ENCODE data around the gene STUM.
"Not testable (repeated sequence)": the region's sequence is repeated elsewhere in the genome, so short reads cannot be mapped to it uniquely, and the experiment has no call there.

Gene STUM

DNA sequence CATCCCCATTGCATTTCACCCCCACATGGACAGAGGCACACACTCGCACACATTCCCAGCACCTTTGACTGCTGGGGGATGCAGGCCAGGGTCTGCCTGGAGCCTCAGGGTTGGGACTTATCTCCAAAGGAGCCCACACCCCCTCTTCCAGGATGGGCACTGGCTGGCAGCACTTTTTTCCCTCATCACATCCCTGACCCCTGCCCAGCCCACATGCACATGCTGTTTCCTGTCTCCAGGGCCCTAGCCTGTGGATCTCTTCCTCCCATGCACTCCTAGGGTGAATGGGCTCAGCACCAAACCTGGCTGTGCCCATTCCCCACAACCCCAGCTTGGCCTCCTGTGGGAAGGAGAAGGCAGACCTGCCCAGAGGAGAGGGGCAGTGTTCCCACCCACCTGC lies 59.3 kb downstream of the STUM start:
- TF ChIP-seq, protein P1, sequence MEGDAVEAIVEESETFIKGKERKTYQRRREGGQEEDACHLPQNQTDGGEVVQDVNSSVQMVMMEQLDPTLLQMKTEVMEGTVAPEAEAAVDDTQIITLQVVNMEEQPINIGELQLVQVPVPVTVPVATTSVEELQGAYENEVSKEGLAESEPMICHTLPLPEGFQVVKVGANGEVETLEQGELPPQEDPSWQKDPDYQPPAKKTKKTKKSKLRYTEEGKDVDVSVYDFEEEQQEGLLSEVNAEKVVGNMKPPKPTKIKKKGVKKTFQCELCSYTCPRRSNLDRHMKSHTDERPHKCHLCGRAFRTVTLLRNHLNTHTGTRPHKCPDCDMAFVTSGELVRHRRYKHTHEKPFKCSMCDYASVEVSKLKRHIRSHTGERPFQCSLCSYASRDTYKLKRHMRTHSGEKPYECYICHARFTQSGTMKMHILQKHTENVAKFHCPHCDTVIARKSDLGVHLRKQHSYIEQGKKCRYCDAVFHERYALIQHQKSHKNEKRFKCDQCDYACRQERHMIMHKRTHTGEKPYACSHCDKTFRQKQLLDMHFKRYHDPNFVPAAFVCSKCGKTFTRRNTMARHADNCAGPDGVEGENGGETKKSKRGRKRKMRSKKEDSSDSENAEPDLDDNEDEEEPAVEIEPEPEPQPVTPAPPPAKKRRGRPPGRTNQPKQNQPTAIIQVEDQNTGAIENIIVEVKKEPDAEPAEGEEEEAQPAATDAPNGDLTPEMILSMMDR (IDR thresholded peaks at IDR 0.05; ENCODE audit: control extremely low read depth, extremely low read depth, low read depth, missing control alignments), result no peak
- POLR2A ChIA-PET, result no interaction called here
- DNase-seq (ENCODE audit: extremely low spot score), result no peak
- CTCF ChIA-PET, result interaction anchor here (0.9 to 4.6 kb wide), 12 partner anchors 9 to 207 kb away, joined by 3 to 22 read pairs (median 6); partner anchors contain the start of gene STUM

DNA sequence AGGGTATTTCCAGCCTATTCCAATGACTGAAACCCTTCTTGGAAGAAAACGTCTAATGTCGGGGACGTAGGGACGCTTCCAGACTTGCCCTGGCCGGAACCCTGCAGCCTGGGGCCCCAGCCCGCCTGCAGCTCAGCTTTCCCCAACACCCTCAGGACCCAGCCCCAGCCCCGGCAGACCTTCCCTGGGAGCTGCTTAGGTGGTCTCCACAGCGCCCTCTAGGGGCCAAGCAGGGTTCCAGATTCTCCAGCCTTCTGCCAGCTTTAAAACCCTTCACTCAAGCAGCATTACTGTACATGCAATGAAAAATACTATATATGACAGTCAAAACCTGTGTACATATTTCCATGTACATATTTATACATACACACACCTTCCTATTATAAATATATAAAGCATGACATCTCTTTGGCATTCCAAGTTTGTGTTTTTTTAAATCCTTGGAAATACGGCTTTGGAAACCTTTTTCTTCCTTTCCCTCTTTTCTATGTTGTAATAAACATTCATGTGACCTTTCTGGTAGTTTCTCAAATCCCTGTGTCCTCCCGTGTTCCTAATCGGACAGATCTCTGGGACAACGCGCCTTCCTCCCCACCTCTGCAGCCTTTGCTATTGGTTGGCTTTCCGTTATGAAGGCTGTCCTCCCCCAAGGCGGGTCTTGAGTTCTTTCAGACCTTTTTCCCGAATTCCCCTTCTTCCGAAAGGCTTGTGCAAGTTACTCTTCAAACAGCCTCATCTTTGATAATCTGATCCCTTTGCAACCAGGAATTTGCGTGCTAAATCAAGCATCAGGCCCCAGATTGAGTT lies 60.3 kb downstream of the STUM start:
- POLR2A ChIA-PET, result interaction anchor here (0.5 kb wide), 1 partner anchor 1798 kb away, joined by 8 read pairs; the partner anchor contains the start of gene TRIM11
- peak; percentile 85 for DNase-seq (ENCODE audit: extremely low spot score)
- TF ChIP-seq, protein P1 (IDR thresholded peaks at IDR 0.05; ENCODE audit: control extremely low read depth, extremely low read depth, low read depth, missing control alignments), result peak; percentile 87
- CTCF ChIA-PET, result interaction anchor here (0.6 to 4.6 kb wide), 35 partner anchors 8 to 483 kb away, joined by 3 to 22 read pairs (median 4); partner anchors contain the start of gene STUM

DNA sequence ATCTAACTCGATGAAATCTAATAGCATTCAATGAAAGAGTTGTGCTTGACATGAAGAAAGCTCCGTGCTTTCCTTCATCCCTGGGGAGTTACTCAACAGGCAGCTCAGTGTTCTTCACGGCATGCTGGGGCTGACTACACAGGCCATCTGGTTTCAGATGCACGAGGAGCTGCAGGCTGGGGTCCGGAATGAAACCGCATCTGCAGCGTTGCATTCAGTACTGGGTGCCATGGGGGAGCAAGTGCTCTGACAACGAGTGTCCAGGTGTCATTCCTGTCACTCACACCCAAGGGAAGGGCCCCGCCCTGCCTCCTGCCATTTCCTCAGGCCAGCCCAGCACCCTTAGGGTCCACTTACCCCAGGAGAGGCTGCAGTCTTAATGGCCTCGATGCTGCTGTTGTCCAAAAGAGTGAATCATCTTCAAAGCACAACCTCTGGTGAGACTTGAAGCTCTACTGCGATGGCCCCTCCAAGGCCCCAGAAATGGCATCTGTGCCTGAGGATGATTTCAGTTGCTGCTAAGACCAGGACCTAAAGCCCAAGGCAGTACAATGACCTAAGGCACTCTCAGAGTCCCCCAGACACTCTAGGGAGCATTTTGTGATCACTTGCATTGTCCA lies 61.4 kb downstream of the STUM start:
- TF ChIP-seq, protein P1 (IDR thresholded peaks at IDR 0.05; ENCODE audit: control extremely low read depth, extremely low read depth, low read depth, missing control alignments), result no peak
- CTCF ChIA-PET, result interaction anchor here (1.0 to 4.6 kb wide), 10 partner anchors 10 to 216 kb away, joined by 3 to 22 read pairs (median 6); no protein-coding TSS in a partner anchor
- POLR2A ChIA-PET, result no interaction called here
- no peak for DNase-seq (ENCODE audit: extremely low spot score)

DNA sequence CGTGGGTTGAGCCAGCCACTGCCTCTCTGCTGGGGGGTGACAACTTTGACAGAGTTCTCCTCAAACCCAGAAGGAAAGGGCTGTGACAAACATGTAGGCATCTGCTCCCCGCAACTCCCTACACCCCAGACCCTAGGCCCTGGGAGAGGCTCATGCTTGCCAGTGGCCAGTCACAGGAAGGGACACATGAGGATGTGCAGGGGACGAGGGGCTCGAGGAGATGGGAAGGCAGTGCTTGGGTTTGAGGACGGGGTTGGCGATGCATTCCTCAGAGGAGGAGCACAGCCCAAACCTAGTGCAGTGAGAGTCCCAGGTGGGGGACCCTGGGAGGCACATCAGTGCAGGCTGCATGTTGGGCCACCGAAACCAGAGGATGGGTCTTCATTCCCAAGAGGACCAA lies 62.1 kb downstream of the STUM start:
- POLR2A ChIA-PET, result no interaction called here
- TF ChIP-seq, protein P1 (IDR thresholded peaks at IDR 0.05; ENCODE audit: control extremely low read depth, extremely low read depth, low read depth, missing control alignments), result no peak
- CTCF ChIA-PET, result interaction anchor here (1.0 to 4.6 kb wide), 5 partner anchors 10 to 213 kb away, joined by 3 to 22 read pairs (median 7); no protein-coding TSS in a partner anchor
- DNase-seq (ENCODE audit: extremely low spot score), result no peak

DNA sequence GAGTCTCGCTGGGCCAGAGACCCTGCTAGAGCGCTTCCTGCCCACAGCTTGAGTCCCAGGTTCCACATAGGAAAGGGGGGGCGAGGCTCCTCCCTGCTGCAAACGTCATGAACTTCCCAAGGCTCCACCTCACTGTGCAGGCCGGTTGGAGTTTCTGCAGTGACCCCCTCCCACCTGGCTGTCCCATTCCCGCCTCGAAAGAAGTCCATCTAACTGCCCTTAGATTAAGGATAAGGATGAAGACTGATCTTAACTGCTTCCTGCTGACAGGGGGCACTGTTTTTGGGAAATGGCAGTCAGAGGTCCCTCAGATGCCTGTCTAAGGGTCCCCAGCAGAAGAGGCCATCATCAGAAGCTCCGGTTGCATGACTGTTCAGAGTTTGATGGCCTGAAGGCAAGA lies 62.7 kb downstream of the STUM start:
- no peak for DNase-seq (ENCODE audit: extremely low spot score)
- ChIA-PET POLR2A (no interaction called here), CTCF (no interaction called here)
- TF ChIP-seq, protein P1 (IDR thresholded peaks at IDR 0.05; ENCODE audit: control extremely low read depth, extremely low read depth, low read depth, missing control alignments), result no peak

DNA sequence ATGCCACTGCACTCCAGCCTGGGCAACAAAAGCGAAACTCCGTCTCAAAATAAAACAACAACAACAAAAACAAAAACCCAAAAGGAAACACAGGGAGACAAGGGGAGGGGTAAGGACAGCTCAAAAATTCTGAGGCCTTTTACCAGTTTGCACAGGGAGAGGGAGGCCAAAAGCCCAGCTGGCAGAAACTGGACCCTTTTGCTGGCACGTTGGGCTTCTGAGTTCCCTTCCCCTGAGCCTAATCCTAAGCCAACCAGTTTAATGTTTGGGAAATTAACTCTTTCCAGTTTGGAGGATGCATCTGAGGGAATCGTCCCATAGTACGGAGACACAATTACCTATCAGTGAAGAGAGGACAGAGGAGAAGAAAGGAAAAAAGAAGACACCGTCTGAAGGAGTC lies 63.4 kb downstream of the STUM start:
- CTCF ChIA-PET, result interaction anchor here (1.4 kb wide), 1 partner anchor 11 kb away, joined by 3 read pairs; no protein-coding TSS in a partner anchor
- POLR2A ChIA-PET; DNase-seq (ENCODE audit: extremely low spot score): not testable (repeated sequence)

DNA sequence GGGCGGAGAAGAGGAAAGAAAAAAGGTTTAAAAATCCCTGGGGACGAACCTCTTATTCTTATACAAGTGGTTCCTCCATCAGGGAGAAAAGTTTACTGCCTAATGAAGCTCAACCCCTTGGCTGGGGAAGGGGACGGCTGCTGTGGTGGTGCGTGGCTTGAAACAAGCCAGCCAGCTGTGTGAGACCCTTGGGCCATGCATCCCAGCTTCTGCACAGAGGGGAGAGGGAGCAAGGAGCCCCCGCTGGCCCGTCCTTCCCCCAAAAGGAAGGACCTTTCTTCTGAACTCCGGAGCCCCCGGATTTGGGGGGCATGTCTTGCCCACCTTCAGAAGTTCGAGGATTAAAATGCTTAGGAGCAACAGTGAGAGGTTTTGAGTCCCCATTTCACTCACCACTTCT lies 67.3 kb downstream of the STUM start:
- TF ChIP-seq, protein P1 (IDR thresholded peaks at IDR 0.05; ENCODE audit: control extremely low read depth, extremely low read depth, low read depth, missing control alignments), result no peak
- ChIA-PET CTCF (no interaction called here), POLR2A (no interaction called here)
- no peak for DNase-seq (ENCODE audit: extremely low spot score)

Data from GM10248 (cell line).